ENCODE measurements around the gene FXR2. TPM values are rescaled to one million over a fixed set of nuclear protein-coding genes. Genes with fewer than 3 reads are reported as not detected.

The FXR2 gene
- polyA plus RNA-seq, 4 donors, result 42.8 to 55.0 (median 45.2) TPM

DNA sequence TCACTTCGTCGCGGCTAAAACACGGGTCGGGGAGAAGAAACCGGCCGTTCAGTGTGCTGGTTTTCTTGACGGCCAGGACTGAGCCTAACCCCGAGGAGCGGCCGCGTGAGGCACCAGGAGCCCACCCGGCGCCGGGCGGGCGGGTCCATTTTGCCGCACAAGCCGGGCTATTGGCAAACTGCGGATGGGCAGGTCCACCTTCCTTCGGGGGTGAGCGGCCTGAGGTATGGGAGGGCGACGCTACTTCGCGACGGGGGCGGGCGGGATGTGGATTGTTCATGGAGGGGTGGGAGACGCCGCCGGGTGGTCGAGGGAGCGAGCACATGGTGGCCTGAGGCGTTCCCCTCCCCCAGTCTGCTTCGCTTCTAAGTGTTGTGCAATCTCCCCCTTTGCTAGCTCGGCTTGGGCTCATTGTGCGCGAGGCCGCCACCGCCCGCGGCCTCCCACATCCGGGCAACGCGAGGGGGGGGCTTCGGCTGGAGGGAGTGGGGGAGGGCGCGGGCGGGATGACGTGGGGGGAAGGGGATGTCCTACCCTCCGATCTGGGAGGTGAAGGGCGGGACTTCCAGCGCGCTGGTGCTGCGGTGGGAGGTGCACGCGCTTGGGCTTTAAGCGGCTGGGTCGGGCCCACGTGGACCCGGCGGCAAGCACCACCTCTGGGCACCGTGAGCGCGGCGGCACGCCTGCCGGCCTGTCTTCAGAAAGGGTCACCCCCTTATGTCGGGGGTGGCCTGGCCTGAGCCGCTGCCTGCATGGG, 41.2 kb downstream of the FXR2 start:
- peak in 3 of 4 donors; percentile 72 to 86 (median 84) for DNase-seq (ENCODE audit: low read depth in 4 of 4, low spot score in 3 of 4)

DNA sequence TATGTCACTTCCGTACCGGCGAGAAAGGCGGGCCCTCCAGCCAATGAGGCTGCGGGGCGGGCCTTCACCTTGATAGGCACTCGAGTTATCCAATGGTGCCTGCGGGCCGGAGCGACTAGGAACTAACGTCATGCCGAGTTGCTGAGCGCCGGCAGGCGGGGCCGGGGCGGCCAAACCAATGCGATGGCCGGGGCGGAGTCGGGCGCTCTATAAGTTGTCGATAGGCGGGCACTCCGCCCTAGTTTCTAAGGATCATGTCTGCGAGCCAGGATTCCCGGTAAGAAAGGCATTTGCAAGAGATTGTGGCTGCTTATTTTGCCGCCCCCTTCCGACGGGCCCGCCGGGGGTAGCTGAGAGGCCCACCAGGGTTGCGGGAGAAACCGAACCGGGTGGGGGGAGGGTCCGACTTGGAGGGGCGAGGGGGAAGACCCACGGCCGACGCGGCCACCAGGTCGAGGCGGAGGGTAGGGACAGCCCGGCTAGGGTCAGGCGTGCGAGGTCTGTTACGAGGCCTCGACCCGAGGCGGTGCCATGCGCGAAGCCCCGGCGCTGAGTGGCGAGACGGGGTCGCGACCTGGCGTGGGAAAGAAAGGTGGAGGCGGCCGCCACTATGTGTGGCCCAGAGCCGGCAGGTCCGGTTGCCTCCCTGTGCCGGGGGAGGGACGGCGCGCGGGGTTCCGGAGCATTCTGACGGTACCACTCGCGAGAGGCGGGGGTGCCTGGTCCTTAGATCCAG, 41.9 kb downstream of the FXR2 start:
- peak; percentile 95 to 98 (median 98) for DNase-seq (ENCODE audit: low read depth in 4 of 4, low spot score in 3 of 4)

DNA sequence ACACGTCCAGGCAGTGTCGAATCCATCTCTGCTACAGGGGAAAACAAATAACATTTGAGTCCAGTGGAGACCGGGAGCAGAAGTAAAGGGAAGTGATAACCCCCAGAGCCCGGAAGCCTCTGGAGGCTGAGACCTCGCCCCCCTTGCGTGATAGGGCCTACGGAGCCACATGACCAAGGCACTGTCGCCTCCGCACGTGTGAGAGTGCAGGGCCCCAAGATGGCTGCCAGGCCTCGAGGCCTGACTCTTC, 42.4 kb downstream of the FXR2 start:
- no peak for DNase-seq (ENCODE audit: low read depth in 4 of 4, low spot score in 3 of 4)

GRCh38 chr17:7570351-7570750, 44.3 kb downstream of the FXR2 start:
- no peak for DNase-seq (ENCODE audit: low read depth in 4 of 4, low spot score in 3 of 4)

DNA sequence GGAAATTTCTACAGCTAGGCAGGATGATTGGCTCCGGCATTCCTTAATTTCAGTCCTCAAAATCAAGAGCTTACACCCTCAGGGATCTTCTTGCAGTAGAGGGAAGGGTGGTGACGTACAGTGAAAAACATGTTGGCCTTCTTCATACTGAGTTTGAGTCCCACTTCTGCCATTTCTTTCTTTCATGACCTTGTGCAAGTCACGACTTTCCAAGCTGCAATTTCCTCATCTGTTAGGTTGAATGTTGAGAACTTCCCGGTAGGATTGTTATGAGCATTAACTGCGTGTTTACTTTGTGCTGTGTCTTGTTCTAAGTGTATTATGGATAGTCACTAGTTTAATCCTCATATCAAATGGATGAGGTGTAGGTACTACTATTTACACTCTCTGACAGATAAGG, 45.1 kb downstream of the FXR2 start:
- DNase-seq (ENCODE audit: low read depth in 4 of 4, low spot score in 3 of 4), result no peak

GRCh38 chr17:7563115-7563869, 51.4 kb downstream of the FXR2 start:
- DNase-seq (ENCODE audit: low read depth in 4 of 4, low spot score in 3 of 4), result no peak

GRCh38 chr17:7562208-7562605, 52.5 kb downstream of the FXR2 start:
- no peak for DNase-seq (ENCODE audit: low read depth in 4 of 4, low spot score in 3 of 4)

GRCh38 chr17:7561589-7562207, 53.0 kb downstream of the FXR2 start, which contains the start of gene SENP3:
SENP3 (plus strand) TSS chr17:7561919; CDS start chr17:7563077, 1,158 bp downstream.
- DNase-seq (ENCODE audit: low read depth in 4 of 4, low spot score in 3 of 4), result peak; percentile 75 to 85 (median 80)

DNA sequence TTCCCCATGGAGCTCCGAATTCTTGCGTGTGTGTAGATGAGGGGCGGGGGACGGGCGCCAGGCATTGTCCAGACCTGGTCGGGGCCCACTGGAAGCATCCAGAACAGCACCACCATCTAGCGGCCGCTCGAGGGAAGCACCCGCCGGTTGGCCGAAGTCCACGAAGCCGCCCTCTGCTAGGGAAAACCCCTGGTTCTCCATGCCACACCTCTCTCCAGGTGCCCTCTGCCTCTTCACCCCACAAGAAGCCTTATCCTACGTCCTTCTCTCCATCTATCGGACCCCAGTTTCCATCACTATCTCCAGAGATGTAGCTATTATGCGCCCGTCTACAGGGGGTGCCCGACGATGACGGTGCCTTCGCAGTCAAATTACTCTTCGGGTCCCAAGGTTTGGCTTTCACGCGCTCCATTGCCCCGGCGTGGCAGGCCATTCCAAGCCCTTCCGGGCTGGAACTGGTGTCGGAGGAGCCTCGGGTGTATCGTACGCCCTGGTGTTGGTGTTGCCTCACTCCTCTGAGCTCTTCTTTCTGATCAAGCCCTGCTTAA, 53.6 kb downstream of the FXR2 start:
- peak in 1 of 4 donors; percentile 80 for DNase-seq (ENCODE audit: low read depth in 4 of 4, low spot score in 3 of 4)

GRCh38 chr17:7560172-7561027, 54.3 kb downstream of the FXR2 start:
- no peak for DNase-seq (ENCODE audit: low read depth in 4 of 4, low spot score in 3 of 4)

DNA sequence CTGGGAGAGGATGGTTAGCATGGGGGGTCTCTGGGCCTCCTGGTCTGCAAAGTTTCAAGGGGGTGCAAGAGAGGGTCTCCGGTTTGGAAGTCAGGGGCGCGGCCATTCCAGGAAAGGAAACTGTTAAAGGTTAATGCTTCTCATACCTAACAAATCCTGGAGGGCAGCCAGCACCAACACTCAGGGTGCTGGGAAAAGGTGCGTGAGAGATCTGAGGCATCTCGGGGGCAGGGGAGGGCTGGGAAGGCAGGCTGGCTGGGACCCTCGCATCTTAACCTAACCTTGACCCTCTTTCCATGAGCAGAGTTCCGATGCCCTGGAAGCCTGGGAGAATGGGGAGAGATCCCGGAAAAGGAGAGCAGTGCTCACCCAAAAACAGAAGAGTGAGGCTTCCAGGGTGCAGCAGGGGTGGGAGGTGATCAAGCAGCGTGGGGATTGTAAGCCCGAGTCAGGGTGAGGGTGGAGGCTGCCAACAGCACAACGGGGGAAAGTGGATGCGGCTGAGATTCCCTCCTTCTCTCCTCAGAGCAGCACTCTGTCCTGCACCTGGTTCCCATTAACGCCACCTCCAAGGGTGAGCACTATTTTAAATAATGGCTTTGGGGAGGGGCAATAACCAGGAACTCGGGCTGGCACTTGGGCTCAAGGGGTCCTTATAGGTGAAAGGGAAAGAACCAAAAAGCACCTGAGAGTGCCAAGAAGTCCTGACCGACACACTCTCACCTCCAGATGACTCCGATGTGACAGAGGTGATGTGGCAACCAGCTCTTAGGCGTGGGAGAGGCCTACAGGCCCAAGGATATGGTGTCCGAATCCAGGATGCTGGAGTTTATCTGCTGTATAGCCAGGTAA, 55.2 kb downstream of the FXR2 start:
- no peak for DNase-seq (ENCODE audit: low read depth in 4 of 4, low spot score in 3 of 4)

DNA sequence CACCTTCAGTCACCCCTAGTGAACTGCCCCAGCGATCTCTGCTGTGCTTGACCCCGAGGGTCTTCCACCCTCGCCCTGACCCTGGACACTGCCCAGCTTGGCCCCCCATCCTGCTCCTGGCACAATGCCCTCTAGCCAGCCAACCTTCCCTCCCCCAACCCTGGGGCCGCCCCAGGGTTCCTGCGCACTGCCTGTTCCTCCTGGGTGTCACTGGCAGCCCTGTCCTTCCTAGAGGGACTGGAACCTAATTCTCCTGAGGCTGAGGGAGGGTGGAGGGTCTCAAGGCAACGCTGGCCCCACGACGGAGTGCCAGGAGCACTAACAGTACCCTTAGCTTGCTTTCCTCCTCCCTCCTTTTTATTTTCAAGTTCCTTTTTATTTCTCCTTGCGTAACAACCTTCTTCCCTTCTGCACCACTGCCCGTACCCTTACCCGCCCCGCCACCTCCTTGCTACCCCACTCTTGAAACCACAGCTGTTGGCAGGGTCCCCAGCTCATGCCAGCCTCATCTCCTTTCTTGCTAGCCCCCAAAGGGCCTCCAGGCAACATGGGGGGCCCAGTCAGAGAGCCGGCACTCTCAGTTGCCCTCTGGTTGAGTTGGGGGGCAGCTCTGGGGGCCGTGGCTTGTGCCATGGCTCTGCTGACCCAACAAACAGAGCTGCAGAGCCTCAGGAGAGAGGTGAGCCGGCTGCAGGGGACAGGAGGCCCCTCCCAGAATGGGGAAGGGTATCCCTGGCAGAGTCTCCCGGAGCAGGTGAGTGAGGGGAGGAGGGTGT, 56.0 kb downstream of the FXR2 start, which contains the start of gene TNFSF13:
TSS of gene TNFSF13 (plus strand) at position 207 of the 776 bp plus-strand sequence. CDS start at position 497, 290 bp downstream.
- no peak for DNase-seq (ENCODE audit: low read depth in 4 of 4, low spot score in 3 of 4)

DNA sequence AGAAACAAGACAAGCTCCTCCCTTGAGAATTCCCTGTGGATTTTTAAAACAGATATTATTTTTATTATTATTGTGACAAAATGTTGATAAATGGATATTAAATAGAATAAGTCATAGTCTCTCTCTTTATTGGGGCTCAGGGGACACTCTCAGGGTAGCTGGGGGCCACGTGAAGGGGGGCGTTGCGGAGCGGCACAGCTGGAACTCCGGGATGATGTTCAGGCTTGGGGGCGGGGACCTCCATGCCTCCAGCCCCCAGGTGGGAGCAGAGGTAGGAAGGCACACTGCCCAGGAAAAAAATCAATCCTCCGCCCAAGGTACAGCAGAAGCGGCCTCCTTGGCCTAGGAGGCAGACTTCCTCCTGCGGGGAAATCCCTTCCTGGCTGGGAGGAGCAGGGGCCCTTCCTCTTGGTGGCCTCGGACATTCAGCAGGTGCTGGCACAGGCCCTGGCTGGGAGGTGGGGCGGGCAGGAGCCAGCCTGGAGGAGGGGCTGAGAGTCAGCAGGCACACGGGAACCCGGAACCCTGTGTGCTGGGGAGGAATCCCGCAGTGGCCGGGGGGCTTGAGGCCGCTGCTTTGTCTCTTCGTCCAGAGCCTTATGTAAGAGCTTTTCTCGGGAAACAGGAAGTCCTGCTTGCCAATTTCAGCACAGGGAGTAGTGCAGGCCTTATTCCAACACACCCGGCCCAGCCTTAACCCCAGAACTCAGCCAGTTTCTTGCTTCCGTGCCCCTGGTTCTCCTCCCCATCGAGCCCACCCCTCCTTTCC, 56.7 kb downstream of the FXR2 start:
- no peak for DNase-seq (ENCODE audit: low read depth in 4 of 4, low spot score in 3 of 4)

GRCh38 chr17:7557147-7557764, 57.4 kb downstream of the FXR2 start:
- no peak for DNase-seq (ENCODE audit: low read depth in 4 of 4, low spot score in 3 of 4)

- no peak for DNase-seq (ENCODE audit: low read depth in 4 of 4, low spot score in 3 of 4)
Measured at GRCh38 chr17:7556627-7557026, 58.1 kb downstream of the FXR2 start.

GRCh38 chr17:7555320-7555948, 59.3 kb downstream of the FXR2 start:
- DNase-seq (ENCODE audit: low read depth in 4 of 4, low spot score in 3 of 4), result no peak

Data from left renal pelvis (tissue), 4 donors.